Ishikawa (cell line): Measurements from ENCODE around the gene UBTD2.

ENCODE experiments used
- CEBPB ChIP-seq: IDR thresholded peaks from 2 replicates; pipeline ENCODE4 v1.6.1; 2012
- CREB1 ChIP-seq: IDR thresholded peaks from 2 replicates; pipeline ENCODE4 v1.6.1; 2012; ENCODE audit warnings: low read depth
- EP300 ChIP-seq: IDR thresholded peaks from 2 replicates; pipeline ENCODE4 v1.6.1; 2012; ENCODE audit warnings: borderline replicate concordance
- FOXM1 ChIP-seq: IDR thresholded peaks from 2 replicates; pipeline ENCODE4 v1.6.1; 2012; ENCODE audit warnings: low read depth, borderline replicate concordance
- NFIC ChIP-seq: IDR thresholded peaks from 2 replicates; pipeline ENCODE4 v1.6.1; 2012
- RAD21 ChIP-seq: IDR thresholded peaks from 2 replicates; pipeline ENCODE4 v1.6.1; 2012; ENCODE audit warnings: low read depth
- REST ChIP-seq: IDR thresholded peaks from 2 replicates; pipeline ENCODE4 v1.6.1; 2012; ENCODE audit warnings: low read depth, mild to moderate bottlenecking
- TAF1 ChIP-seq: IDR thresholded peaks from 2 replicates; pipeline ENCODE4 v1.6.1; 2012; ENCODE audit warnings: low read depth, mild to moderate bottlenecking
- TEAD4 ChIP-seq: IDR thresholded peaks from 2 replicates; pipeline ENCODE4 v1.6.1; 2012
- YY1 ChIP-seq: IDR thresholded peaks from 2 replicates; pipeline ENCODE4 v1.6.1; 2012; ENCODE audit warnings: low read depth

DNA sequence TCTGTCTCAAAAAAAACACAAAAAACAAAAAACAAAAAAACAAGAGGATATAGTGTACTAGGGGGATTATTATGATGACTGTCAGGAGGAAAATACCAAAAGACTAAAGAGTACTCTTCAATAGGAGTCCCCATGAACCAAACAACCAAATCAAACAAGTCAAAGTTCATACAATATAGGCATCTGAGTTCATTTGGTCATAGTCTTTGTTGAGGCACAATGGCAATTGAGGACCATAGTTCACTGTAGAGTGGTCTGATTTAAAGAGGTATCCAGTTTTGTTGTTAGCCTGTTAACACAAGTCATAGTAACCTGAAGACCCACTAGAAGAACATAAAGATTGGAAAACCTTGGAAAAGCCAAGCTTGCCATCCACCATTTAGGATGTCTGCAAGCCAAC lies 11.3 kb upstream of the UBTD2 start:
- TF ChIP-seq RAD21 (no peak), REST (no peak), TEAD4 (no peak), YY1 (no peak), EP300 (no peak), CREB1 (no peak), NFIC (no peak), FOXM1 (no peak), TAF1 (no peak), CEBPB (no peak)
